Gastrocnemius medialis (tissue), 4 donors: ENCODE results near the gene CREG1.

Source experiments
- CTCF ChIP-seq, 5 experiments: fragments of 450-650 bp in 3 of 5; fragments of 200-600 bp in 2 of 5; sonication (generic) in 2 of 5; IDR thresholded peaks in 4 of 5; conservative IDR thresholded peaks in 1 of 5; 1 replicate in 4 of 5; 2 replicates in 1 of 5; pipeline ENCODE4 v1.5.1; 2016 to 2019; ENCODE audit warnings: antibody characterized with exemption in 5 of 5, mild to moderate bottlenecking in 3 of 5, moderate library complexity in 3 of 5
- POLR2A ChIP-seq, 2 donors: fragments of 450-650 bp; IDR thresholded peaks; one replicate each; pipeline ENCODE4 v1.6.1; 2017; ENCODE audit warnings: antibody characterized with exemption in 2 of 2, mild to moderate bottlenecking in 2 of 2, moderate library complexity in 2 of 2

GRCh38 chr1:167524651-167525050 lies 28.9 kb downstream of the CREG1 start:
- TF ChIP-seq CTCF (IDR thresholded peaks at IDR 0.05 in 4 of 5, conservative IDR thresholded peaks at IDR 0.05 in 1 of 5) (no peak), POLR2A (IDR thresholded peaks at IDR 0.05) (no peak)
